H1 (cell line): ENCODE results near the gene ZSWIM6. TPM values are rescaled to one million over a fixed set of nuclear protein-coding genes. Genes with fewer than 3 reads are reported as not detected.

Experiments used
- CEBPB ChIP-seq: IDR thresholded peaks from 2 replicates; pipeline ENCODE4 v1.6.1; 2012; ENCODE audit warnings: low read depth, low read length
- SP4 ChIP-seq: IDR thresholded peaks from 2 replicates; pipeline ENCODE4 v1.6.1; 2012; ENCODE audit warnings: low read length, inconsistent platforms
- ZNF274 ChIP-seq: IDR thresholded peaks from 2 replicates; pipeline ENCODE4 v1.7.0; 2012; ENCODE audit warnings: low read length, borderline replicate concordance; ENCODE audit errors: extremely low read depth
- polyA plus RNA-seq, 7 experiments: library from polyadenylated mRNA; depleted of rRNA in 3 of 7; stranded (reverse) in 5 of 7; unstranded in 2 of 7; fragments of >200 nt in 5 of 7; fragments of 200-250 nt in 2 of 7; gene quantifications; 1 replicate in 5 of 7; 2 replicates in 1 of 7; 4 replicates in 1 of 7; pipeline versions ENCODE4 v1.2.1 to v1.2.3, GENCODE V29; 2011 to 2013; ENCODE audit warnings: missing spikeins in 2 of 7, mixed read lengths in 2 of 7
- total RNA-seq: library from RNA; stranded (reverse); fragmentation: NEBNext Ultra II Directional; extraction: Animal tissue kit (Norgen Biotek cat#: 25700); gene quantifications from 2 replicates; pipeline ENCODE4 v1.2.1, GENCODE V29; 2021

ZSWIM6 gene
- total and polyA plus RNA-seq, 2 of the 8 experiments (the other 6 are each of a cell fraction or from before 2014, with no cell fraction given), result 7.9 to 12.4 TPM

DNA sequence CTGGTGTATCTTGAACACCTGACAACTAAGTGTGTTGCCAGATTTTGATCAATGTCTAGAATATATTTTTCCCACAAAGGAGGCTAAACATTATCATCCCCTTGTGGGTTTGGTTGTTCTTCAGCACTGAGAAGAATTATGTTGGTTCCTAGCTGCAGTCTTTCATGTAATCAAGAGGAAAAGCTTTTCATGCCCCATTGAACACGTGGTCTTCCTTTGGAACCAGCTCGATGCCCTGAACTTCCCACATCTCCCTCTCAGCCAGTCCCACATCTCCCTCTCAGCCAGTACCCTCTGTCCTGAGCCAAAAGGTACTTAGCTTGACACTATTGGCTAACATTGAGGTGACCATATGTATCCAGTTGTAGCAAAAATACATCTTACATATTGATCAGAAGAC lies 36.7 kb upstream of the ZSWIM6 start (continued):
- TF ChIP-seq SP4, result no peak
- TF ChIP-seq CEBPB, result no peak
- no peak for TF ChIP-seq ZNF274
- TF ChIP-seq, all 59 proteins: peak for 0
